Thyroid gland (tissue), 4 donors: ENCODE results near the gene CD101. TPM values are rescaled to one million over a fixed set of nuclear protein-coding genes. Genes with fewer than 3 reads are reported as not detected.

Source experiments
- DNase-seq, 2 donors: peaks; one replicate each; pipeline ENCODE4 v3.0.0-alpha.2; 2019
- H3K27ac ChIP-seq, 3 donors: fragments of 200-600 bp; sonication (generic); 1 replicate in 2 of 3; 2 replicates in 1 of 3; pipeline ENCODE4 v1.5.1; 2016 to 2019; ENCODE audit warnings: mild to moderate bottlenecking in 1 of 3, moderate library complexity in 1 of 3
- H3K27me3 ChIP-seq: fragments of 200-600 bp; sonication (generic); one replicate; pipeline ENCODE4 v1.5.1; 2019
- H3K36me3 ChIP-seq, 2 donors: fragments of 200-600 bp; sonication (generic); one replicate each; pipeline ENCODE4 v1.5.1; 2016 to 2019
- H3K4me1 ChIP-seq, 2 donors: fragments of 200-600 bp; sonication (generic); one replicate each; pipeline ENCODE4 v1.5.1; 2017 to 2019
- H3K4me3 ChIP-seq, 3 donors: fragments of 200-600 bp; sonication (generic); replicated peaks in 1 of 3; 1 replicate in 2 of 3; 2 replicates in 1 of 3; pipeline ENCODE4 v1.5.1; 2016; ENCODE audit warnings: mild to moderate bottlenecking in 1 of 3
- H3K9me3 ChIP-seq: fragments of 200-600 bp; sonication (generic); one replicate; pipeline ENCODE4 v1.5.1; 2017
- POLR2A ChIP-seq, 2 donors: fragments of 450-650 bp; IDR thresholded peaks; one replicate each; pipeline ENCODE4 v1.6.1; 2017; ENCODE audit warnings: antibody characterized with exemption in 2 of 2, mild to moderate bottlenecking in 2 of 2, moderate library complexity in 1 of 2
- WGBS, 2 donors: methylation state at CpG; one replicate each; pipeline ENCODE4 v1.1.5; 2017; 5-methylcytosine and 5-hydroxymethylcytosine counted together
- intact Hi-C: fragments of 100-400 bp; cut with DNase I; formaldehyde crosslinking; loops from one replicate; pipeline ENCODE4 v1.15.1; 2023
- total RNA-seq, 4 donors: library from RNA; depleted of rRNA; stranded (reverse); fragments of >200 nt; gene quantifications; one replicate each; pipeline ENCODE4 v1.2.3, GENCODE V29; 2016
- TF ChIP-seq, protein P1 (sequence below), 6 experiments: fragments of 200-600 bp in 3 of 6; fragments of 450-650 bp in 3 of 6; sonication (generic) in 3 of 6; IDR thresholded peaks; one replicate each; pipeline ENCODE4 v1.5.1; 2016 to 2019; ENCODE audit warnings: antibody characterized with exemption in 6 of 6, mild to moderate bottlenecking in 2 of 6, inconsistent platforms in 1 of 6, moderate library complexity in 1 of 6

The CD101 gene
- total RNA-seq, 4 donors from 2014 or later: 0.13 to 1.3 (median 0.73) TPM

DNA sequence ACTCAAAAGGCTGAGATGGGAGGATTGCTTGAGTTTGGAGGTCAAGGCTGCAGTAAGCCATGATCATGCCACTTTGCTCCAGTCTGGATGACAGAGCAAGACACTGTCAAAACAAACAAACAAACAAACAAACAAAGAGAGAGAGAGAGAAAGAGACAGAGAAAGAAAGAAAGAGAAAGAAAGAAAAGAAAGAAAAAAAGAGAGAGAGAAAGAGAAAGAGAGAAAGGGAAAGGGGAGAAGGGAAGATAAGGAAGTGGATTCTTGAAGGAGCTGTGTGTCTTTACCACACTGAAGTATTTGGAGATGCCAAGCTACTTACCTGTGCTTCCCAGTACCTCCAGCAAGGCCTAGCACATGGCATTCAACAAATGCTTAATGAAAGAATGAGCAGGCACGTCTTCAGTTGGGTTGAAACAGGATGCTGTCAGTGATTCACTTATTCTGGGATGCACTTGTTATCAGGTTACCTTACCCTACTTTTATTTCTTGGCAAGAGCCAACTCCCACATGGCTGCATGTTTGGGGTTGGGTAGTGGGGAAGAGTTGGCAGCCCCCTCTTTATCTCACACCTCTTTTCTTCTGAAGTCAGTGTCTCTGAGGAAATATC lies 28.8 kb downstream of the CD101 start:
- no peak for DNase-seq
- Histone ChIP-seq H3K4me1 (no peaks in the 10 kb centered on the region), H3K9me3 (no peaks in the 10 kb centered on the region), H3K36me3 (no peaks in the 10 kb centered on the region), H3K4me3 (no peak overlapping the region), H3K27me3 (no peaks in the 10 kb centered on the region), H3K27ac (no peak overlapping the region)
- WGBS, 2 donors: 79 to 90% methylated on average over 1 of the region's 1 CpG
- intact Hi-C loops: no loop called here
- TF ChIP-seq, protein P1, sequence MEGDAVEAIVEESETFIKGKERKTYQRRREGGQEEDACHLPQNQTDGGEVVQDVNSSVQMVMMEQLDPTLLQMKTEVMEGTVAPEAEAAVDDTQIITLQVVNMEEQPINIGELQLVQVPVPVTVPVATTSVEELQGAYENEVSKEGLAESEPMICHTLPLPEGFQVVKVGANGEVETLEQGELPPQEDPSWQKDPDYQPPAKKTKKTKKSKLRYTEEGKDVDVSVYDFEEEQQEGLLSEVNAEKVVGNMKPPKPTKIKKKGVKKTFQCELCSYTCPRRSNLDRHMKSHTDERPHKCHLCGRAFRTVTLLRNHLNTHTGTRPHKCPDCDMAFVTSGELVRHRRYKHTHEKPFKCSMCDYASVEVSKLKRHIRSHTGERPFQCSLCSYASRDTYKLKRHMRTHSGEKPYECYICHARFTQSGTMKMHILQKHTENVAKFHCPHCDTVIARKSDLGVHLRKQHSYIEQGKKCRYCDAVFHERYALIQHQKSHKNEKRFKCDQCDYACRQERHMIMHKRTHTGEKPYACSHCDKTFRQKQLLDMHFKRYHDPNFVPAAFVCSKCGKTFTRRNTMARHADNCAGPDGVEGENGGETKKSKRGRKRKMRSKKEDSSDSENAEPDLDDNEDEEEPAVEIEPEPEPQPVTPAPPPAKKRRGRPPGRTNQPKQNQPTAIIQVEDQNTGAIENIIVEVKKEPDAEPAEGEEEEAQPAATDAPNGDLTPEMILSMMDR (IDR thresholded peaks at IDR 0.05): no peak
- TF ChIP-seq POLR2A (IDR thresholded peaks at IDR 0.05): no peak

DNA sequence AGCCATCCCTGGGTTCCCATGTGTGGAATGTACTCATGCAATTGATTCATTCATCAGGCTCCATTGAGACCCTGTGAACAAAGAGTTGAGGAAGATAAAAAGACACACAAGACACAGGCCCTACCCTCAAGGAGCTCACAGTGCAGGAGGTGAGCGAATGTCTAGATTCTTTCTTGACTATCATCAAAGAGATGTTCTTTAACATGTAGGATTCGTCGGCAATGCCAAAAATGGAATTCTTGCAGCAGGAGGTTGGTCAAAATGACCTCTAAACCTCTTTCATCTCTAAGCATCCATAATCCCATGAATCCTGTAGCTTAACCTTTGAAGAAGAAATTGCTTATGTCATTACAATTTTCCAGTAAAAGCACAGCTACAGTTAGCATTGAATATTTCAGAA lies 30.7 kb downstream of the CD101 start:
- 95 to 98% methylated on average over 3 of the region's 3 CpGs for WGBS, 2 donors
- Histone ChIP-seq H3K4me3 (no peak overlapping the region), H3K27ac (no peak overlapping the region), H3K4me1 (no peaks in the 10 kb centered on the region), H3K36me3 (no peaks in the 10 kb centered on the region), H3K9me3 (no peaks in the 10 kb centered on the region), H3K27me3 (no peaks in the 10 kb centered on the region)
- intact Hi-C loops: no loop called here
- no peak for DNase-seq
- TF ChIP-seq POLR2A (IDR thresholded peaks at IDR 0.05): no peak
- TF ChIP-seq, protein P1 (IDR thresholded peaks at IDR 0.05): no peak

DNA sequence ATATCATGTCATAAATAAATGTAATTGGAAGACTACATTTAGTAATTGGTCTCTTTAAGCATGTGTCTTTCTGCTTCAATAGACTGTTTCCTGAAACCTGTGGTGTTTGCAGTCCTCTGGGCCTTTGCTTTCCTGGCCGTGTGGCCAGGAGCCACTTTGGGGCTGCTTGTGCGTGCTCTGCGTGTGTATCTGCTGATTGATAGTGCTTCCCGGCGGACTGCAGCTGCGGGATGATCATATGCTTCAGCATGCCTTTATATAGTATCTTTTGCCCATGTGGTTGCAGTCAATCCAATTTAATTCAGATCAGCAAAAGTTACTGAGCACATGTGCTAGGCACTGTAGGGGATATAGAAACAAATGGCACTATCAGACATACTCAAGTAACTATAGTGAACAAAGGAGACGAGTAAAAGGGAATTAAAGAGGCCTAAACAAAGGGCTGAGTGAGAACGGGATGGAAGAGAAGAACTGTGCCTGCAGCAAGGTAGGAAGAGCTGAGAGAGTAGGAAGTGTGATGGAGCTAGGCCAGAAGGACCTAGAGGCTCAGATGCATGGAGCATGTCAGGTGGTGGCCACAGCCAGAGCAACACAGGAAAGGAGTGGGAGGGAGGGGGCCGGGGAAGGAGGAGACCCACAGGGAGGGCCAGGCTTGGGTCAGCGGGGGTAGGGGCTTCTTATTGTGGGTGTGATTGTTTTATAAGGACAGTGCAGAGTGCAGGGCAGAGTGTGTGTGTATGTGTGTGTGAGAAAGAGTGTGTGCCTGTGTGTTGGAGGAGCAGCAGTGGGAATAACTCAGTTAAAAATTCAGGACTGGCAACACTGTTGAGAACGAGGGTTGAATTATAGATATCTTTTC lies 31.4 kb downstream of the CD101 start:
- no peak overlapping the region for H3K27ac ChIP-seq
- DNase-seq: no peak
- no peak overlapping the region for H3K4me3 ChIP-seq
- WGBS, 2 donors: 73 to 78% methylated on average over 11 of the region's 11 CpGs
- TF ChIP-seq, protein P1 (IDR thresholded peaks at IDR 0.05): no peak
- H3K36me3 ChIP-seq: no peaks in the 10 kb centered on the region
- no peaks in the 10 kb centered on the region for H3K4me1 ChIP-seq
- H3K27me3 ChIP-seq: no peaks in the 10 kb centered on the region
- intact Hi-C loops: no loop called here
- H3K9me3 ChIP-seq: no peaks in the 10 kb centered on the region

GRCh38 chr1:117033772-117034171 lies 32.2 kb downstream of the CD101 start:
- no peak for DNase-seq
- Histone ChIP-seq H3K27me3 (no peaks in the 10 kb centered on the region), H3K4me3 (no peak overlapping the region), H3K4me1 (no peaks in the 10 kb centered on the region), H3K36me3 (no peaks in the 10 kb centered on the region), H3K27ac (no peak overlapping the region), H3K9me3 (no peaks in the 10 kb centered on the region)
- no peak for TF ChIP-seq POLR2A (IDR thresholded peaks at IDR 0.05)
- TF ChIP-seq, protein P1 (IDR thresholded peaks at IDR 0.05): no peak
- intact Hi-C loops: no loop called here
- 81 to 84% methylated on average over 7 of the region's 7 CpGs for WGBS, 2 donors

GRCh38 chr1:117034791-117035290 lies 33.3 kb downstream of the CD101 start:
- Histone ChIP-seq H3K27ac (no peak overlapping the region), H3K9me3 (no peaks in the 10 kb centered on the region), H3K27me3 (no peaks in the 10 kb centered on the region), H3K4me1 (no peaks in the 10 kb centered on the region), H3K36me3 (no peaks in the 10 kb centered on the region), H3K4me3 (no peak overlapping the region)
- intact Hi-C loops: no loop called here
- WGBS, 2 donors: 88 to 92% methylated on average over 7 of the region's 7 CpGs
- no peak for DNase-seq
- TF ChIP-seq, protein P1 (IDR thresholded peaks at IDR 0.05): no peak
- TF ChIP-seq POLR2A (IDR thresholded peaks at IDR 0.05): no peak
